ENCODE data around the gene CYP2W1. TPM values are rescaled to one million over a fixed set of nuclear protein-coding genes. Genes with fewer than 3 reads are reported as not detected.

The CYP2W1 gene
- total RNA-seq, 1 experiment from 2014 or later, result not detected

DNA sequence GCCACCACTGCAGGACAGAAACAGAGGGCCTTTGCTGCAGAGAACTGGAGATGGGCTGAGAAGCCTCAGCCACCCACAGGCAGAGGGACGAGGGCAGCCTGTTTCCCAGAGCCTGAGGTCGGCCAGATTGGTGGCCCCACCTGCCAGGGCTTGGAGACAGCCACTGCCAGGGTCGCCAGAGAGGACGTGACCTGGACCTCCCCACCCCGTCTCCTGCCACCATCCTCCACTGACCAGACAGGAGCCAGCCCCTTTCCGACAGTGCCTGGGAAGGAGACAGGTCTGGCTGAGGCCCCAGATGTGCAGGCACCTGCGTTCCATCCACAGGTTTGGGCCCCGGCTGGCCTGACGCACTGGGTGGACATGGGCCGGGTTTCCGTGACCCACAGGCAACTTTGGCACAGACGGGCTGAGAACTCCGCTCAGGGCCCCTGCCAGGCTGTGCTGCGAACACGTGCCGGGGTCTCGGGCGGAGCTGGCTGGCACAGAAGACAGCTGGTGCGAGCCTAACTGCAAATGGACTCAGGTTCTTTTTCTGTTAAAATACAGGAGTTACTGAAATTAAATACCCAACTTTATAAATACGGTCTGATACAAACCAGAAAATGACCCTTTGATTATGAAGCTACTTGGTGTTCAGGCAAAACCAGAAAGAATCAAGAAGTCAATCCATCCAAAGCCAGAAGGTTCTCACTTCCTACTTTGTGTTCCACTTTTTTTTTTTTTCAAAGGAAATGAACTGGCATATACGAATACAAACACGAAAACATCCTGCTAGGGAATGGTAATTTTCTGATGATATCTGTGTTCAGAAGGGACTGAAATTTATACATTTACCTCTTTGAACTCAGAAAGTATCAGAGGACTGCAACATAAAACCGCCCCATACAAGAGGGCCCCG, 14.5 kb upstream of the CYP2W1 start:
- Histone ChIP-seq H3K36me3 (ENCODE audit: control insufficient read depth in 1 of 2, insufficient read depth in 2 of 2, low read length in 2 of 2) (peaks cover 28 to 41% of the 10 kb centered on the region in 2 experiments; a peak in 3 of 4 replicates), H3K79me2 (ENCODE audit: insufficient read depth, low read length) (peaks cover 40% of the 10 kb centered on the region), H3K27ac (ENCODE audit: low read depth, low read length) (no peak overlapping the region), H2AFZ (ENCODE audit: low read depth, low read length, poor library complexity, severe bottlenecking) (no peak overlapping the region), H3K4me1 (ENCODE audit: control insufficient read depth in 1 of 2, insufficient read depth in 2 of 2, low read length in 2 of 2) (no peaks in the 10 kb centered on the region), H4K20me1 (ENCODE audit: insufficient read depth) (peaks cover 6% of the 10 kb centered on the region; the same call in 1 of the 2 replicates), H3K4me3 (replicated peaks in 1 of 2; ENCODE audit: low read depth in 1 of 2, low read length in 2 of 2) (no peak overlapping the region), H3K27me3 (ENCODE audit: insufficient read depth, low read length) (no peaks in the 10 kb centered on the region), H3K9ac (ENCODE audit: low read length) (no peak overlapping the region), H3K4me2 (ENCODE audit: low read length) (no peak overlapping the region), H3K9me3 (ENCODE audit: control insufficient read depth in 1 of 2, insufficient read depth in 1 of 2, low read depth in 1 of 2, low read length in 2 of 2) (no peaks in the 10 kb centered on the region), H3K9me2 (ENCODE audit: insufficient read depth) (no peaks in the 10 kb centered on the region)
- intact Hi-C loops (cut with micrococcal nuclease), result no loop called here
- no TSS peak for BruUV-seq (replicated peaks)
- no peak for TF ChIP-seq RAD21 (IDR thresholded peaks at IDR 0.05; ENCODE audit: low read depth)
- TF ChIP-seq SP1 (IDR thresholded peaks at IDR 0.05; ENCODE audit: low read depth), result no peak
- TF ChIP-seq CBX3 (IDR thresholded peaks at IDR 0.05; ENCODE audit: low read depth), result no peak
- TF ChIP-seq TCF7L2 (IDR thresholded peaks at IDR 0.05; ENCODE audit: borderline replicate concordance, extremely low read depth, insufficient read depth, insufficient read length), result no peak
- TF ChIP-seq, protein P1, sequence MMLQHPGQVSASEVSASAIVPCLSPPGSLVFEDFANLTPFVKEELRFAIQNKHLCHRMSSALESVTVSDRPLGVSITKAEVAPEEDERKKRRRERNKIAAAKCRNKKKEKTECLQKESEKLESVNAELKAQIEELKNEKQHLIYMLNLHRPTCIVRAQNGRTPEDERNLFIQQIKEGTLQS (IDR thresholded peaks at IDR 0.05), result no peak
- ChIA-PET POLR2A (no interaction called here), CTCF (no interaction called here), RAD21 (ENCODE audit: low non-redundant PET in 1 of 2, low total read pairs in 2 of 2, uncharacterized antibody in 2 of 2, unreplicated experiment in 2 of 2) (no interaction called here)
- DNase-seq (ENCODE audit: low read depth, low spot score) (no peak), ATAC-seq (no peak)

DNA sequence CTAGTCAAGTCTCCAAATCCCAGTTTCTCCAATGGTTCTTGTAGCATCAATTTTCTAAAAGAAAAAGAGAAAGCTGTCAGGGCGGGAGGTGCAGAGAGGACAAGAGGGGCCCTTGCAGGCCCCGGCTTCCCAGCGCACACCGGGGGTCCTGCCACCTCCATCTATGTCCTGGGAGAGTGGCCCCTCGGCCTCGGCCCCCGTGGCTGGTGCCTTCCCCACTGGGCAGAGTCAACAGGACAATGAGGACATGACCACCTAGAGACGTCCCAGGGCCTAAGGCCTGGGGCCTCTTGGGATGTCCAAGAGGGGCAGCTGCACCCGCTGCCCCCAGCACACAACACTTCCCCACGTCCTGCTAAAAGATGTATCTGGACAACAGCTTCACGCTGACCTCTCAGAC, 13.6 kb upstream of the CYP2W1 start:
- Histone ChIP-seq H3K9me3 (ENCODE audit: control insufficient read depth in 1 of 2, insufficient read depth in 1 of 2, low read depth in 1 of 2, low read length in 2 of 2) (no peaks in the 10 kb centered on the region), H3K4me3 (replicated peaks in 1 of 2; ENCODE audit: low read depth in 1 of 2, low read length in 2 of 2) (no peak overlapping the region), H3K9ac (ENCODE audit: low read length) (no peak overlapping the region), H3K4me1 (ENCODE audit: control insufficient read depth in 1 of 2, insufficient read depth in 2 of 2, low read length in 2 of 2) (no peaks in the 10 kb centered on the region; a peak in 1 of 4 replicates), H3K79me2 (ENCODE audit: insufficient read depth, low read length) (peaks cover 49% of the 10 kb centered on the region), H3K27me3 (ENCODE audit: insufficient read depth, low read length) (no peaks in the 10 kb centered on the region), H3K9me2 (ENCODE audit: insufficient read depth) (no peaks in the 10 kb centered on the region), H3K36me3 (ENCODE audit: control insufficient read depth in 1 of 2, insufficient read depth in 2 of 2, low read length in 2 of 2) (peaks cover 28 to 41% of the 10 kb centered on the region in 2 experiments; a peak in 3 of 4 replicates), H3K4me2 (ENCODE audit: low read length) (no peak overlapping the region), H2AFZ (ENCODE audit: low read depth, low read length, poor library complexity, severe bottlenecking) (no peak overlapping the region), H3K27ac (ENCODE audit: low read depth, low read length) (no peak overlapping the region), H4K20me1 (ENCODE audit: insufficient read depth) (peaks cover 8% of the 10 kb centered on the region; the same call in 1 of the 2 replicates)
- RAD21 ChIA-PET (ENCODE audit: low non-redundant PET in 1 of 2, low total read pairs in 2 of 2, uncharacterized antibody in 2 of 2, unreplicated experiment in 2 of 2), result no interaction called here
- no TSS peak for BruUV-seq (replicated peaks)
- POLR2A ChIA-PET, result no interaction called here
- intact Hi-C loops (cut with micrococcal nuclease), result no loop called here
- ATAC-seq, result no peak
- no peak for DNase-seq (ENCODE audit: low read depth, low spot score)
- CTCF ChIA-PET, result no interaction called here
- TF ChIP-seq FOSL1 (IDR thresholded peaks at IDR 0.05; ENCODE audit: low read depth) (no peak), POLR2A (IDR thresholded peaks at IDR 0.05; ENCODE audit: borderline replicate concordance, extremely low read depth, insufficient read depth, insufficient read length) (no peak), ZFX (IDR thresholded peaks at IDR 0.05) (no peak), EGR1 (IDR thresholded peaks at IDR 0.05; ENCODE audit: low read depth) (no peak), EZH2phosphoT487 (IDR thresholded peaks at IDR 0.05; ENCODE audit: borderline replicate concordance) (no peak), JUND (IDR thresholded peaks at IDR 0.05) (no peak), CBX3 (IDR thresholded peaks at IDR 0.05; ENCODE audit: low read depth) (no peak), EZH2 (IDR thresholded peaks at IDR 0.05) (no peak), SIN3A (IDR thresholded peaks at IDR 0.05; ENCODE audit: low read depth) (no peak), CEBPB (IDR thresholded peaks at IDR 0.05; ENCODE audit: low read depth) (no peak), SRF (IDR thresholded peaks at IDR 0.05; ENCODE audit: low read depth) (no peak), ELF1 (IDR thresholded peaks at IDR 0.05; ENCODE audit: borderline replicate concordance, low read depth) (no peak), SP1 (IDR thresholded peaks at IDR 0.05; ENCODE audit: low read depth) (no peak)
- TF ChIP-seq, protein P2, sequence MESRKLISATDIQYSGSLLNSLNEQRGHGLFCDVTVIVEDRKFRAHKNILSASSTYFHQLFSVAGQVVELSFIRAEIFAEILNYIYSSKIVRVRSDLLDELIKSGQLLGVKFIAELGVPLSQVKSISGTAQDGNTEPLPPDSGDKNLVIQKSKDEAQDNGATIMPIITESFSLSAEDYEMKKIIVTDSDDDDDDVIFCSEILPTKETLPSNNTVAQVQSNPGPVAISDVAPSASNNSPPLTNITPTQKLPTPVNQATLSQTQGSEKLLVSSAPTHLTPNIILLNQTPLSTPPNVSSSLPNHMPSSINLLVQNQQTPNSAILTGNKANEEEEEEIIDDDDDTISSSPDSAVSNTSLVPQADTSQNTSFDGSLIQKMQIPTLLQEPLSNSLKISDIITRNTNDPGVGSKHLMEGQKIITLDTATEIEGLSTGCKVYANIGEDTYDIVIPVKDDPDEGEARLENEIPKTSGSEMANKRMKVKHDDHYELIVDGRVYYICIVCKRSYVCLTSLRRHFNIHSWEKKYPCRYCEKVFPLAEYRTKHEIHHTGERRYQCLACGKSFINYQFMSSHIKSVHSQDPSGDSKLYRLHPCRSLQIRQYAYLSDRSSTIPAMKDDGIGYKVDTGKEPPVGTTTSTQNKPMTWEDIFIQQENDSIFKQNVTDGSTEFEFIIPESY (IDR thresholded peaks at IDR 0.05; ENCODE audit: extremely low read depth, insufficient replicate concordance, low read length), result no peak
- TF ChIP-seq, protein P3, sequence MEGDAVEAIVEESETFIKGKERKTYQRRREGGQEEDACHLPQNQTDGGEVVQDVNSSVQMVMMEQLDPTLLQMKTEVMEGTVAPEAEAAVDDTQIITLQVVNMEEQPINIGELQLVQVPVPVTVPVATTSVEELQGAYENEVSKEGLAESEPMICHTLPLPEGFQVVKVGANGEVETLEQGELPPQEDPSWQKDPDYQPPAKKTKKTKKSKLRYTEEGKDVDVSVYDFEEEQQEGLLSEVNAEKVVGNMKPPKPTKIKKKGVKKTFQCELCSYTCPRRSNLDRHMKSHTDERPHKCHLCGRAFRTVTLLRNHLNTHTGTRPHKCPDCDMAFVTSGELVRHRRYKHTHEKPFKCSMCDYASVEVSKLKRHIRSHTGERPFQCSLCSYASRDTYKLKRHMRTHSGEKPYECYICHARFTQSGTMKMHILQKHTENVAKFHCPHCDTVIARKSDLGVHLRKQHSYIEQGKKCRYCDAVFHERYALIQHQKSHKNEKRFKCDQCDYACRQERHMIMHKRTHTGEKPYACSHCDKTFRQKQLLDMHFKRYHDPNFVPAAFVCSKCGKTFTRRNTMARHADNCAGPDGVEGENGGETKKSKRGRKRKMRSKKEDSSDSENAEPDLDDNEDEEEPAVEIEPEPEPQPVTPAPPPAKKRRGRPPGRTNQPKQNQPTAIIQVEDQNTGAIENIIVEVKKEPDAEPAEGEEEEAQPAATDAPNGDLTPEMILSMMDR (IDR thresholded peaks at IDR 0.05 in 2 of 3, conservative IDR thresholded peaks at IDR 0.05 in 1 of 3; ENCODE audit: borderline replicate concordance in 1 of 3, insufficient read depth in 1 of 3, low read depth in 2 of 3, low read length in 2 of 3), result no peak
